ENCODE data around the gene NTHL1.

- TF ChIP-seq CTCF (conservative IDR thresholded peaks at IDR 0.05; ENCODE audit: low read depth, low read length): no peak
- no peak for TF ChIP-seq EZH2 (IDR thresholded peaks at IDR 0.05; ENCODE audit: borderline replicate concordance, low read depth, low read length, poor library complexity, severe bottlenecking)
Observed at GRCh38 chr16:2046893-2047329, 723 bp downstream of the NTHL1 start.
